ENCODE data around the gene MED16. TPM values are rescaled to one million over a fixed set of nuclear protein-coding genes. Genes with fewer than 3 reads are reported as not detected.
A peak's percentile ranks its signal among the peaks of the same experiment; 100 is the strongest.

The MED16 gene
- total RNA-seq (10 to 100 TPM; 25.8 to 30.1 TPM), total RNA-seq (22.0 to 93.2 (median 55.5) reads per million in 172 experiments)
- 45.0 TPM for polyA plus RNA-seq (2013, experiment 1 of 2)
- polyA plus RNA-seq (2013, experiment 2 of 2) = 39.6 TPM

- CTCF ChIA-PET = interaction anchor here (0.7 to 2.3 kb wide), 9 partner anchors 9 to 36 kb away, joined by 3 to 12 read pairs (median 3); no protein-coding TSS in a partner anchor
- Histone ChIP-seq H3K4me1 (ENCODE audit: insufficient read depth, low read length) (peaks cover 25% of the 10 kb centered on the region), H3K27me3 (ENCODE audit: control insufficient read depth in 1 of 2, insufficient read depth in 2 of 2, low read length in 2 of 2) (no peaks in the 10 kb centered on the region), H3K27ac (ENCODE audit: low read depth in 1 of 2, low read length in 2 of 2) (peak within 1 kb of the TSS; percentile 92), H3K36me3 (ENCODE audit: insufficient read depth, low read length) (peaks cover 40% of the 10 kb centered on the region), H3K4me3 (ENCODE audit: low read length) (peak within 1 kb of the TSS; percentile 69), H3K9me3 (ENCODE audit: control insufficient read depth in 1 of 2, insufficient read depth in 1 of 2, low read length in 2 of 2) (no peaks in the 10 kb centered on the region)
- DNase-seq (peak; percentile 81 to 97 (median 89)), ATAC-seq (ENCODE audit: poor library complexity) (peak; percentile 90)
- no peaks in the 10 kb centered on the region for H3K9me3 Mint-ChIP-seq
- H3K27ac Mint-ChIP-seq = peak within 1 kb of the TSS; percentile 98
- H3K4me1 Mint-ChIP-seq (ENCODE audit: low read depth) = peaks cover 25% of the 10 kb centered on the region
- H3K36me3 Mint-ChIP-seq (ENCODE audit: low read depth) = peaks cover 50% of the 10 kb centered on the region
- intact Hi-C loops (cut with DNase I, micrococcal nuclease) = loop anchor here (1.0 to 2.0 kb wide), 4 partner anchors 16 to 30 kb away; partner anchors contain the start of gene R3HDM4 (in 1 of the 2)
- peaks cover 3% of the 10 kb centered on the region for H3K27me3 Mint-ChIP-seq
- POLR2A ChIA-PET = interaction anchor here (0.6 to 7.0 kb wide), 28 partner anchors 11 to 382 kb away, joined by 3 to 183 read pairs (median 4); partner anchors contain the start of genes ABCA7, CIRBP, KISS1R and PTBP1
- H3K4me3 Mint-ChIP-seq = peak within 1 kb of the TSS; percentile 93
- TF ChIP-seq CTCF (IDR thresholded peaks at IDR 0.05) = no peak
Measured at GRCh38 chr19:892894-893689, at the start of gene MED16, which contains the start of gene RNU6-9. Gene MED16, minus strand, starts transcription at chr19:893187. Its CDS starts 2,056 bp downstream, at chr19:891131. Gene RNU6-9, plus strand, starts transcription at chr19:893484.

GRCh38 chr19:942133-942645 is 49.2 kb upstream of the MED16 start:
- Mint-ChIP-seq H3K27ac (no peak overlapping the region), H3K9me3 (no peaks in the 10 kb centered on the region), H3K4me3 (no peak overlapping the region), H3K27me3 (no peaks in the 10 kb centered on the region), H3K36me3 (ENCODE audit: low read depth) (no peaks in the 10 kb centered on the region), H3K4me1 (ENCODE audit: low read depth) (peaks cover 29% of the 10 kb centered on the region)
- TF ChIP-seq CTCF (IDR thresholded peaks at IDR 0.05) = no peak
- Histone ChIP-seq H3K27ac (ENCODE audit: low read depth in 1 of 2, low read length in 2 of 2) (no peak overlapping the region), H3K27me3 (ENCODE audit: control insufficient read depth in 1 of 2, insufficient read depth in 2 of 2, low read length in 2 of 2) (no peaks in the 10 kb centered on the region), H3K4me1 (ENCODE audit: insufficient read depth, low read length) (peaks cover 40% of the 10 kb centered on the region), H3K9me3 (ENCODE audit: control insufficient read depth in 1 of 2, insufficient read depth in 1 of 2, low read length in 2 of 2) (peaks cover 0 to 13% of the 10 kb centered on the region in 2 experiments), H3K4me3 (ENCODE audit: low read length) (no peak overlapping the region), H3K36me3 (ENCODE audit: insufficient read depth, low read length) (no peaks in the 10 kb centered on the region)
- intact Hi-C loops (cut with DNase I, micrococcal nuclease) = no loop called here
- DNase-seq (no peak), ATAC-seq (ENCODE audit: poor library complexity) (no peak)
- CTCF ChIA-PET = no interaction called here
- POLR2A ChIA-PET = no interaction called here

- no peaks in the 10 kb centered on the region for H3K9me3 Mint-ChIP-seq
Measured at GRCh38 chr19:941292-942132, 48.5 kb upstream of the MED16 start.

More at GRCh38 chr19:941292-942132, 48.5 kb upstream of the MED16 start:
- TF ChIP-seq CTCF (IDR thresholded peaks at IDR 0.05) = no peak
- H3K9me3 ChIP-seq (ENCODE audit: control insufficient read depth in 1 of 2, insufficient read depth in 1 of 2, low read length in 2 of 2) = peaks cover 0 to 17% of the 10 kb centered on the region in 2 experiments
- peaks cover 42% of the 10 kb centered on the region for H3K4me1 ChIP-seq (ENCODE audit: insufficient read depth, low read length)
- no peak overlapping the region for H3K27ac ChIP-seq (ENCODE audit: low read depth in 1 of 2, low read length in 2 of 2)
- Mint-ChIP-seq H3K36me3 (ENCODE audit: low read depth) (no peaks in the 10 kb centered on the region), H3K27me3 (no peaks in the 10 kb centered on the region), H3K4me1 (ENCODE audit: low read depth) (peaks cover 30% of the 10 kb centered on the region), H3K4me3 (peak overlapping the region; percentile 76), H3K27ac (no peak overlapping the region)
- peak; percentile 11 for ATAC-seq (ENCODE audit: poor library complexity)
- ChIA-PET CTCF (no interaction called here), POLR2A (interaction anchor here (1.0 to 1.7 kb wide), 2 partner anchors 49 to 328 kb away, joined by 3 read pairs; partner anchors contain the start of genes CIRBP, MED16 and RNU6-9)
- no peak for DNase-seq
- H3K4me3 ChIP-seq (ENCODE audit: low read length) = peak overlapping the region; percentile 52
- H3K36me3 ChIP-seq (ENCODE audit: insufficient read depth, low read length) = no peaks in the 10 kb centered on the region
- H3K27me3 ChIP-seq (ENCODE audit: control insufficient read depth in 1 of 2, insufficient read depth in 2 of 2, low read length in 2 of 2) = no peaks in the 10 kb centered on the region
- intact Hi-C loops (cut with DNase I, micrococcal nuclease) = no loop called here

Data from CD4-positive, alpha-beta T cell (primary cell).